ENCODE measurements around the gene SYNE4. TPM values are rescaled to one million over a fixed set of nuclear protein-coding genes. Genes with fewer than 3 reads are reported as not detected.
A peak's percentile ranks its signal among the peaks of the same experiment; 100 is the strongest.

The SYNE4 gene
- total and polyA plus RNA-seq, 2 of the 13 experiments (the other 11 are each of a cell fraction or from before 2014, with no cell fraction given), result 13.7 to 23.0 TPM

DNA sequence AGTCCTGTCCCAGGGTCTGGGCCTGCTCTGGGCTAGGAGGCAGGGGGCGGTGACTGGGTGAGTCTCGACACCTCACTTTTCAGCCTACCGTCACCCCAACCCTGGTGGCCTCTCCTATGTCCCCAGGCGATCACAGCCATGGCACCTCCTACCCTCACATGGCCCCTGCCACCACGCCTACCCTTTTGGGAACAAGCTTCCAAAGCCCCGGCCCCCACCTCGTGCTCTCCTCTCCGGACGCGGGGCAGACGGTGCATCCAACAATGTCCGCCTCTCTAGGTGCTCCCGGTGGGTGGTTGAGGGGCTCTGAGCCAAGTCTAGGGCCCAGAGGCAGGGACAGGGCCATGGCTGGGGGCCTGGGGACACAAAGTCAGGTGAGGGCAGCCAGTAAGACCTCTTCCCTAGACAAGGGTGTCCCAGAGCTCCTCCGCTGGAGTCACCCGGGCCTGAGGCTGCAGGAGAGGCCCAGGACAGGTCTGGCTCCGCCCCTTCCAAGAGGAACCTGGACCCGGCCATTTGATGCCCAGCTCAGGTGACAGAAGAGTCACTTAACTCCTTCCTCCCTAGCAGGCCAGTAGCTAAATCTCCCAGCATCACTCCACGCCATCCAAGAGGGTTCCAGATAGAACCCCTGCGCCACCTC lies at the start of gene SYNE4 (continued):
- peak; percentile 35; the same call in 1 of the 2 replicates for TF ChIP-seq ZBTB20 (CRISPR knock-in tag; IDR thresholded peaks at IDR 0.05; ENCODE audit: borderline replicate concordance, low read depth)
- peak; percentile 54; the same call in 1 of the 2 replicates for TF ChIP-seq ZBTB42 (CRISPR knock-in tag; IDR thresholded peaks at IDR 0.05)
- TF ChIP-seq, protein P1, sequence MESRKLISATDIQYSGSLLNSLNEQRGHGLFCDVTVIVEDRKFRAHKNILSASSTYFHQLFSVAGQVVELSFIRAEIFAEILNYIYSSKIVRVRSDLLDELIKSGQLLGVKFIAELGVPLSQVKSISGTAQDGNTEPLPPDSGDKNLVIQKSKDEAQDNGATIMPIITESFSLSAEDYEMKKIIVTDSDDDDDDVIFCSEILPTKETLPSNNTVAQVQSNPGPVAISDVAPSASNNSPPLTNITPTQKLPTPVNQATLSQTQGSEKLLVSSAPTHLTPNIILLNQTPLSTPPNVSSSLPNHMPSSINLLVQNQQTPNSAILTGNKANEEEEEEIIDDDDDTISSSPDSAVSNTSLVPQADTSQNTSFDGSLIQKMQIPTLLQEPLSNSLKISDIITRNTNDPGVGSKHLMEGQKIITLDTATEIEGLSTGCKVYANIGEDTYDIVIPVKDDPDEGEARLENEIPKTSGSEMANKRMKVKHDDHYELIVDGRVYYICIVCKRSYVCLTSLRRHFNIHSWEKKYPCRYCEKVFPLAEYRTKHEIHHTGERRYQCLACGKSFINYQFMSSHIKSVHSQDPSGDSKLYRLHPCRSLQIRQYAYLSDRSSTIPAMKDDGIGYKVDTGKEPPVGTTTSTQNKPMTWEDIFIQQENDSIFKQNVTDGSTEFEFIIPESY (CRISPR knock-in tag; IDR thresholded peaks at IDR 0.05), result no peak
- TF ChIP-seq IRX3 (CRISPR knock-in tag; IDR thresholded peaks at IDR 0.05; ENCODE audit: borderline replicate concordance, low read depth), result 0 out of 2 replicates have a peak, but pooled peaks have one; percentile 30
- TF ChIP-seq ZNF552 (CRISPR knock-in tag; IDR thresholded peaks at IDR 0.05; ENCODE audit: borderline replicate concordance), result no peak
- TF ChIP-seq ZBTB38 (CRISPR knock-in tag; IDR thresholded peaks at IDR 0.05), result peak; percentile 33; the same call in 1 of the 2 replicates
- TF ChIP-seq ZNF331 (CRISPR knock-in tag; IDR thresholded peaks at IDR 0.05), result no peak
- TF ChIP-seq ZNF660 (CRISPR knock-in tag; IDR thresholded peaks at IDR 0.05; ENCODE audit: borderline replicate concordance, low read depth), result no peak
- TF ChIP-seq, protein P2, sequence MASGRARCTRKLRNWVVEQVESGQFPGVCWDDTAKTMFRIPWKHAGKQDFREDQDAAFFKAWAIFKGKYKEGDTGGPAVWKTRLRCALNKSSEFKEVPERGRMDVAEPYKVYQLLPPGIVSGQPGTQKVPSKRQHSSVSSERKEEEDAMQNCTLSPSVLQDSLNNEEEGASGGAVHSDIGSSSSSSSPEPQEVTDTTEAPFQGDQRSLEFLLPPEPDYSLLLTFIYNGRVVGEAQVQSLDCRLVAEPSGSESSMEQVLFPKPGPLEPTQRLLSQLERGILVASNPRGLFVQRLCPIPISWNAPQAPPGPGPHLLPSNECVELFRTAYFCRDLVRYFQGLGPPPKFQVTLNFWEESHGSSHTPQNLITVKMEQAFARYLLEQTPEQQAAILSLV (CRISPR knock-in tag; IDR thresholded peaks at IDR 0.05; ENCODE audit: borderline replicate concordance), result peak; percentile 88; the same call in 1 of the 2 replicates
- no peak for TF ChIP-seq ZNF619 (CRISPR knock-in tag; IDR thresholded peaks at IDR 0.05)
- TF ChIP-seq, protein P3, sequence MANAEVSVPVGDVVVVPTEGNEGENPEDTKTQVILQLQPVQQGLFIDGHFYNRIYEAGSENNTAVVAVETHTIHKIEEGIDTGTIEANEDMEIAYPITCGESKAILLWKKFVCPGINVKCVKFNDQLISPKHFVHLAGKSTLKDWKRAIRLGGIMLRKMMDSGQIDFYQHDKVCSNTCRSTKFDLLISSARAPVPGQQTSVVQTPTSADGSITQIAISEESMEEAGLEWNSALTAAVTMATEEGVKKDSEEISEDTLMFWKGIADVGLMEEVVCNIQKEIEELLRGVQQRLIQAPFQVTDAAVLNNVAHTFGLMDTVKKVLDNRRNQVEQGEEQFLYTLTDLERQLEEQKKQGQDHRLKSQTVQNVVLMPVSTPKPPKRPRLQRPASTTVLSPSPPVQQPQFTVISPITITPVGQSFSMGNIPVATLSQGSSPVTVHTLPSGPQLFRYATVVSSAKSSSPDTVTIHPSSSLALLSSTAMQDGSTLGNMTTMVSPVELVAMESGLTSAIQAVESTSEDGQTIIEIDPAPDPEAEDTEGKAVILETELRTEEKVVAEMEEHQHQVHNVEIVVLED (CRISPR knock-in tag; IDR thresholded peaks at IDR 0.05; ENCODE audit: borderline replicate concordance), result no peak
- no peak for TF ChIP-seq SYNCRIP (IDR thresholded peaks at IDR 0.05; ENCODE audit: insufficient read depth, low read depth, low read length)
- TF ChIP-seq ZFP1 (CRISPR knock-in tag; IDR thresholded peaks at IDR 0.05), result no peak
- TF ChIP-seq RBFOX2 (IDR thresholded peaks at IDR 0.05; ENCODE audit: low read depth, low read length), result peak; percentile 50
- TF ChIP-seq, protein P4, sequence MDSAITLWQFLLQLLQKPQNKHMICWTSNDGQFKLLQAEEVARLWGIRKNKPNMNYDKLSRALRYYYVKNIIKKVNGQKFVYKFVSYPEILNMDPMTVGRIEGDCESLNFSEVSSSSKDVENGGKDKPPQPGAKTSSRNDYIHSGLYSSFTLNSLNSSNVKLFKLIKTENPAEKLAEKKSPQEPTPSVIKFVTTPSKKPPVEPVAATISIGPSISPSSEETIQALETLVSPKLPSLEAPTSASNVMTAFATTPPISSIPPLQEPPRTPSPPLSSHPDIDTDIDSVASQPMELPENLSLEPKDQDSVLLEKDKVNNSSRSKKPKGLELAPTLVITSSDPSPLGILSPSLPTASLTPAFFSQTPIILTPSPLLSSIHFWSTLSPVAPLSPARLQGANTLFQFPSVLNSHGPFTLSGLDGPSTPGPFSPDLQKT (CRISPR knock-in tag; IDR thresholded peaks at IDR 0.05; ENCODE audit: borderline replicate concordance), result no peak
- TF ChIP-seq, protein P5, sequence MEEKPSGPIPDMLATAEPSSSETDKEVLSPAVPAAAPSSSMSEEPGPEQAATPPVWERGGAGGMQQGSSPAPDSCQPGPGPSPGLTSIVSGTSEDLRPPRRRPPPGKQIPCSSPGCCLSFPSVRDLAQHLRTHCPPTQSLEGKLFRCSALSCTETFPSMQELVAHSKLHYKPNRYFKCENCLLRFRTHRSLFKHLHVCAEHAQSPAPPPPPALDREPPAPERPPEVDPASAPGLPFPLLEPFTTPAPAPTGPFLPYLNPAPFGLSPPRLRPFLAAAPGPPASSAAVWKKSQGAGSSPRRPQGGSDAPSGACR (CRISPR knock-in tag; IDR thresholded peaks at IDR 0.05), result no peak
- no peak for TF ChIP-seq ZNF101 (CRISPR knock-in tag; IDR thresholded peaks at IDR 0.05; ENCODE audit: borderline replicate concordance, low read depth)
- TF ChIP-seq LCORL (IDR thresholded peaks at IDR 0.05), result no peak
- TF ChIP-seq LCORL (CRISPR knock-in tag; IDR thresholded peaks at IDR 0.05), result no peak; the same call in 1 of the 2 replicates
- TF ChIP-seq IRF2 (CRISPR knock-in tag; IDR thresholded peaks at IDR 0.05), result 0 out of 2 replicates have a peak, but pooled peaks have one; percentile 15
- no peak for TF ChIP-seq U2AF2 (IDR thresholded peaks at IDR 0.05; ENCODE audit: low read depth, low read length)
- peak; percentile 67 for TF ChIP-seq SALL1 (CRISPR knock-in tag; IDR thresholded peaks at IDR 0.05)
- TF ChIP-seq SETDB1 (CRISPR knock-in tag; IDR thresholded peaks at IDR 0.05; ENCODE audit: borderline replicate concordance), result no peak

All from HepG2 (cell line).